Uterus (tissue), 4 donors: ENCODE measurements around the gene UQCC2. TPM values are rescaled to one million over a fixed set of nuclear protein-coding genes. Genes with fewer than 3 reads are reported as not detected.

Source experiments
- DNase-seq, 2 donors: peaks; one replicate each; pipeline ENCODE4 v3.0.0-alpha.2; 2019 to 2020
- H3K27ac ChIP-seq, 2 donors: fragments of 200-600 bp; sonication (generic); 1 replicate in 1 of 2; 2 replicates in 1 of 2; pipeline ENCODE4 v1.5.1; 2016 to 2018
- H3K27me3 ChIP-seq, 2 donors: fragments of 200-600 bp; sonication (generic); one replicate each; pipeline ENCODE4 v1.5.1; 2018 to 2019; ENCODE audit warnings: control low read depth in 1 of 2
- H3K36me3 ChIP-seq, 2 donors: fragments of 200-600 bp; sonication (generic); one replicate each; pipeline ENCODE4 v1.5.1; 2019; ENCODE audit warnings: control low read depth in 1 of 2
- H3K4me1 ChIP-seq, 2 donors: fragments of 200-600 bp; sonication (generic); one replicate each; pipeline ENCODE4 v1.5.1; 2018 to 2019; ENCODE audit warnings: control low read depth in 1 of 2
- H3K4me3 ChIP-seq, 2 donors: fragments of 200-600 bp; sonication (generic); 1 replicate in 1 of 2; 2 replicates in 1 of 2; pipeline ENCODE4 v1.5.1; 2018 to 2019; ENCODE audit warnings: mild to moderate bottlenecking in 1 of 2
- H3K9me3 ChIP-seq, 2 donors: fragments of 200-600 bp; sonication (generic); one replicate each; pipeline ENCODE4 v1.5.1; 2019; ENCODE audit warnings: control low read depth in 1 of 2
- POLR2A ChIP-seq, 2 donors: fragments of 450-650 bp; IDR thresholded peaks; one replicate each; pipeline ENCODE4 v1.6.1; 2016; ENCODE audit warnings: antibody characterized with exemption in 2 of 2, mild to moderate bottlenecking in 1 of 2, moderate library complexity in 1 of 2
- intact Hi-C: fragments of 100-400 bp; cut with DNase I; formaldehyde crosslinking; loops from one replicate; pipeline ENCODE4 v1.15.1; 2023; ENCODE audit warnings: low total_unique reads
- total RNA-seq, 4 donors: library from RNA; depleted of rRNA in 3 of 4; stranded (reverse); fragments of >200 nt in 3 of 4; gene quantifications; one replicate each; pipeline versions ENCODE4 v1.1.0 to v1.2.4, GENCODE V29; 2014 to 2023
- TF ChIP-seq, protein P1 (sequence below), 4 experiments: fragments of 200-600 bp in 2 of 4; fragments of 450-650 bp in 2 of 4; sonication (generic) in 2 of 4; IDR thresholded peaks; one replicate each; pipeline ENCODE4 v1.5.1; 2016 to 2019; ENCODE audit warnings: antibody characterized with exemption in 4 of 4, mild to moderate bottlenecking in 2 of 4, moderate library complexity in 1 of 4
- donor health status: DM: yes; HTN: yes; CAD: no.

The UQCC2 gene
- total RNA-seq, 4 donors from 2014 or later, result 10.0 to 63.2 (median 30.9) TPM

DNA sequence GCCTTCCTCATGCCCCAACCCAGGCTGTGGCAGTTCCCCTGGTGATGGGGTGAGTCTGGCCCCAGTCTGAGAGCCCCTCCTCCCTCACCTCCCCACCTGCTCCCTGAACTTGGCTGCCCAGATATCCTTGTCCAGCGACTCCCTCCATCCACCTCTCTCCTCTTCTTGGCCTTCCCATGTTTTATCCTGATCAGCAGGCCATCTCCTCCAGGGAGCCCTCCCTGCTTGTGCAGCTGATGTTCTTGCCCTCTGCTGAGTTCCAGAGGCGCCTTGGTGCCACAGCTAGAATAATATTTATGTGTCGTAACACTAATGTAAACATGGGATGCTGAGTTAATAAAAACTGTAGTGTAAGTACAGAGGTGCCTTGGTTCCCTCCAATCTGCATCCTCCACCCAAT is 45.6 kb upstream of the UQCC2 start:
- H3K36me3 ChIP-seq, result no peaks in the 10 kb centered on the region
- no peak for DNase-seq
- no peaks in the 10 kb centered on the region for H3K9me3 ChIP-seq
- H3K27me3 ChIP-seq, result no peaks in the 10 kb centered on the region
- no peak overlapping the region for H3K27ac ChIP-seq
- peaks cover 0 to 6% of the 10 kb centered on the region in 2 donors for H3K4me1 ChIP-seq
- intact Hi-C loops, result no loop called here
- H3K4me3 ChIP-seq, result no peak overlapping the region
- TF ChIP-seq POLR2A (IDR thresholded peaks at IDR 0.05), result no peak
- TF ChIP-seq, protein P1, sequence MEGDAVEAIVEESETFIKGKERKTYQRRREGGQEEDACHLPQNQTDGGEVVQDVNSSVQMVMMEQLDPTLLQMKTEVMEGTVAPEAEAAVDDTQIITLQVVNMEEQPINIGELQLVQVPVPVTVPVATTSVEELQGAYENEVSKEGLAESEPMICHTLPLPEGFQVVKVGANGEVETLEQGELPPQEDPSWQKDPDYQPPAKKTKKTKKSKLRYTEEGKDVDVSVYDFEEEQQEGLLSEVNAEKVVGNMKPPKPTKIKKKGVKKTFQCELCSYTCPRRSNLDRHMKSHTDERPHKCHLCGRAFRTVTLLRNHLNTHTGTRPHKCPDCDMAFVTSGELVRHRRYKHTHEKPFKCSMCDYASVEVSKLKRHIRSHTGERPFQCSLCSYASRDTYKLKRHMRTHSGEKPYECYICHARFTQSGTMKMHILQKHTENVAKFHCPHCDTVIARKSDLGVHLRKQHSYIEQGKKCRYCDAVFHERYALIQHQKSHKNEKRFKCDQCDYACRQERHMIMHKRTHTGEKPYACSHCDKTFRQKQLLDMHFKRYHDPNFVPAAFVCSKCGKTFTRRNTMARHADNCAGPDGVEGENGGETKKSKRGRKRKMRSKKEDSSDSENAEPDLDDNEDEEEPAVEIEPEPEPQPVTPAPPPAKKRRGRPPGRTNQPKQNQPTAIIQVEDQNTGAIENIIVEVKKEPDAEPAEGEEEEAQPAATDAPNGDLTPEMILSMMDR (IDR thresholded peaks at IDR 0.05), result no peak

- H3K36me3 ChIP-seq, result no peaks in the 10 kb centered on the region
- no peaks in the 10 kb centered on the region for H3K27me3 ChIP-seq
- peaks cover 0 to 4% of the 10 kb centered on the region in 2 donors for H3K4me1 ChIP-seq
- TF ChIP-seq, protein P1 (IDR thresholded peaks at IDR 0.05), result no peak
- TF ChIP-seq POLR2A (IDR thresholded peaks at IDR 0.05), result no peak
- no peak overlapping the region for H3K4me3 ChIP-seq
- DNase-seq, result no peak
- H3K27ac ChIP-seq, result no peak overlapping the region
- intact Hi-C loops, result no loop called here
- no peaks in the 10 kb centered on the region for H3K9me3 ChIP-seq
Measured at GRCh38 chr6:33756211-33756954, 44.9 kb upstream of the UQCC2 start.

DNA sequence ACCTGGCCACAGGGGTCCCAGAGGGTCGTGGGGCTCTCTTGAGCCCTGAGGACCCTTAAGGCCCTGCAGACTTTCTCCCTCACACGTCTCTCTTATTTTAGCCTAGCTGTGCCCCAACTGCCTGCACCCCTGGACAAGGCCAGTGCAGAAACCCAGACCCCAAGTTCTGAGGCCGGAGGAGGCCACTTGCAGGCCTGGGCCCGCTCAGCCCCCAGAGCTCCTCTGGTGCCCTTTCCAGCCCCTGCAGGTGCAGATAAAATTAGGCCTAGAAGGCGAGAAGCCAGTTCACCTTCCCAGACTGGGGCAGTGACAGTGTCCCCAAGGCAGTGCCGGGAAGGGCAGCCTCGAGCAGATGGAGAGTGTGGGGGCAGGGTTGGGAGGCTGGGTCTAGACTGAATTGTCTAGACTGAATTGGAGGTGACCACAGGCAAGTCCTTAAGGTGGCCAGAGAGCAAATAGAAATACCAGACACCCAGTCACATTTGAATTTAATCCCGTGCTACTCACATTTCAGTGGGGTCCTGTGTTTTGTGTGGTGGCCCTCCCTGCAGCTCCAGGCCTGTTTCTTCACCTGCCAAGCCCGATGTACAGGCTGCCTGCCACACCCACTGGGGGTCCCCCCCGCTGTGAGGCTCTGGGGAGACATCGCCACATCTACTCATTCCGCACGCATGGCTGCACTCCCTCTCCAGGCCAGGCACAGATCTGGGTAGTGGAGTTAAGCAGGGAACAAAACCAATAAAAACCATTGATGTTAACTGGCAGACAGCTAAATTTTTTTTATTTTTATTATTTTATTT is 43.8 kb upstream of the UQCC2 start:
- DNase-seq, result no peak
- Histone ChIP-seq H3K9me3 (no peaks in the 10 kb centered on the region), H3K4me1 (peaks cover 0 to 5% of the 10 kb centered on the region in 2 donors), H3K27me3 (no peaks in the 10 kb centered on the region), H3K27ac (no peak overlapping the region), H3K4me3 (no peak overlapping the region), H3K36me3 (no peaks in the 10 kb centered on the region)
- intact Hi-C loops, result no loop called here
- TF ChIP-seq, protein P1 (IDR thresholded peaks at IDR 0.05), result no peak
- no peak for TF ChIP-seq POLR2A (IDR thresholded peaks at IDR 0.05)

- H3K9me3 ChIP-seq, result no peaks in the 10 kb centered on the region
- H3K27me3 ChIP-seq, result no peaks in the 10 kb centered on the region
- DNase-seq, result no peak
- H3K4me1 ChIP-seq, result peaks cover 0 to 5% of the 10 kb centered on the region in 2 donors
- TF ChIP-seq POLR2A (IDR thresholded peaks at IDR 0.05), result no peak
- TF ChIP-seq, protein P1 (IDR thresholded peaks at IDR 0.05), result no peak
- H3K27ac ChIP-seq, result no peak overlapping the region
- no peaks in the 10 kb centered on the region for H3K36me3 ChIP-seq
- intact Hi-C loops, result no loop called here
- H3K4me3 ChIP-seq, result no peak overlapping the region
Measured at GRCh38 chr6:33754222-33754621, 42.7 kb upstream of the UQCC2 start.

- no peak for TF ChIP-seq POLR2A (IDR thresholded peaks at IDR 0.05)
- TF ChIP-seq, protein P1 (IDR thresholded peaks at IDR 0.05), result no peak
- Histone ChIP-seq H3K4me3 (no peak overlapping the region), H3K4me1 (peaks cover 0 to 5% of the 10 kb centered on the region in 2 donors), H3K9me3 (no peaks in the 10 kb centered on the region), H3K36me3 (no peaks in the 10 kb centered on the region), H3K27ac (no peak overlapping the region), H3K27me3 (no peaks in the 10 kb centered on the region)
- no peak for DNase-seq
- intact Hi-C loops, result no loop called here
Measured at GRCh38 chr6:33752646-33753015, 41.1 kb upstream of the UQCC2 start.
